Spleen (tissue), 7 donors: ENCODE results near the gene CPD.

Experiments used
- CTCF ChIP-seq, 11 experiments: fragments of 200-600 bp in 7 of 11; fragments of 450-650 bp in 4 of 11; sonication (generic) in 4 of 11; IDR thresholded peaks in 8 of 11; conservative IDR thresholded peaks in 3 of 11; 1 replicate in 7 of 11; 2 replicates in 4 of 11; pipeline versions ENCODE4 v1.4.0 to v1.8.0; 2016 to 2021; ENCODE audit warnings: antibody characterized with exemption in 11 of 11, inconsistent platforms in 4 of 11, mild to moderate bottlenecking in 1 of 11
- POLR2A ChIP-seq, 3 donors: fragments of 450-650 bp; IDR thresholded peaks; one replicate each; pipeline ENCODE4 v1.5.1; 2017; ENCODE audit warnings: antibody characterized with exemption in 3 of 3, mild to moderate bottlenecking in 1 of 3
- POLR2AphosphoS5 ChIP-seq, 3 donors: sonication (generic); formaldehyde crosslinking; IDR thresholded peaks; one replicate each; pipeline ENCODE4 v1.5.1; 2017; ENCODE audit warnings: antibody characterized with exemption in 3 of 3
- donor health status: DM: no; HTN: no; CAD: no; lungs with moderate emphysema.
- donor health status: DM: no; HTN: no; CAD: no.
- donor health status: DM: no; HTN: no; CAD: no.

- TF ChIP-seq POLR2AphosphoS5 (IDR thresholded peaks at IDR 0.05): no peak
- TF ChIP-seq CTCF (IDR thresholded peaks at IDR 0.05 in 8 of 11, conservative IDR thresholded peaks at IDR 0.05 in 3 of 11): no peak
- TF ChIP-seq POLR2A (IDR thresholded peaks at IDR 0.05): no peak
Measured at GRCh38 chr17:30369995-30370394, 8.7 kb upstream of the CPD start.
